K562 (cell line): ENCODE results near the gene KRT85.

Experiments
- CTCF ChIP-seq, 3 experiments: IDR thresholded peaks in 2 of 3; conservative IDR thresholded peaks in 1 of 3; 2 replicates each; pipeline ENCODE4 v1.5.1; 2011 to 2012; ENCODE audit warnings: low read length in 3 of 3, mild to moderate bottlenecking in 3 of 3, control low read depth in 2 of 3, improper control_type of control experiment in 1 of 3, inconsistent platforms in 1 of 3, low read depth in 1 of 3, mixed read lengths in 1 of 3, moderate library complexity in 1 of 3; ENCODE audit not compliant: insufficient read depth in 2 of 3
- PREB ChIP-seq: sonication (generic); formaldehyde crosslinking; IDR thresholded peaks from 2 replicates; pipeline ENCODE4 v1.8.1; 2023; ENCODE audit warnings: mild to moderate bottlenecking, missing genetic modification reagents

GRCh38 chr12:52352951-52353350 lies 14.3 kb downstream of the KRT85 start:
- TF ChIP-seq CTCF (IDR thresholded peaks at IDR 0.05 in 2 of 3, conservative IDR thresholded peaks at IDR 0.05 in 1 of 3; ENCODE audit: insufficient read depth in 2 of 3, low read depth in 1 of 3, low read length in 3 of 3) (no peak), PREB (CRISPR knock-in tag) (no peak)
